Liver (tissue), 9 donors: ENCODE results near the gene SLC36A4. TPM values are rescaled to one million over a fixed set of nuclear protein-coding genes. Genes with fewer than 3 reads are reported as not detected.

ENCODE experiments used
- DNase-seq: peaks from one replicate; pipeline ENCODE4 v3.0.0-alpha.2; 2017; ENCODE audit warnings: low spot score
- H3K27ac ChIP-seq, 2 donors: one replicate each; pipeline ENCODE4 v1.7.0; 2013; ENCODE audit warnings: inconsistent platforms in 2 of 2, low read length in 2 of 2, control low read depth in 1 of 2, low read depth in 1 of 2, mild to moderate bottlenecking in 1 of 2
- H3K27me3 ChIP-seq, 4 donors: one replicate each; pipeline versions ENCODE4 v1.6.1 to v1.7.0; 2013; ENCODE audit warnings: low read length in 3 of 4, inconsistent platforms in 1 of 4, mild to moderate bottlenecking in 1 of 4, moderate library complexity in 1 of 4; ENCODE audit not compliant: control insufficient read depth in 4 of 4, insufficient read depth in 4 of 4
- H3K36me3 ChIP-seq, 4 donors: one replicate each; pipeline versions ENCODE4 v1.6.1 to v1.7.0; 2013; ENCODE audit warnings: low read length in 3 of 4, mild to moderate bottlenecking in 3 of 4, low read depth in 1 of 4, moderate library complexity in 1 of 4; ENCODE audit not compliant: control insufficient read depth in 4 of 4, insufficient read depth in 3 of 4
- H3K4me1 ChIP-seq, 4 donors: one replicate each; pipeline versions ENCODE4 v1.6.1 to v1.7.0; 2013; ENCODE audit warnings: low read length in 3 of 4, mild to moderate bottlenecking in 3 of 4, moderate library complexity in 1 of 4; ENCODE audit not compliant: control insufficient read depth in 4 of 4, insufficient read depth in 4 of 4
- H3K4me3 ChIP-seq, 3 donors: one replicate each; pipeline versions ENCODE4 v1.6.1 to v1.7.0; 2013; ENCODE audit warnings: low read length in 3 of 3, control low read depth in 1 of 3, low read depth in 1 of 3, mild to moderate bottlenecking in 1 of 3
- H3K9ac ChIP-seq, 2 donors: one replicate each; pipeline ENCODE4 v1.7.0; 2013; ENCODE audit warnings: low read length in 2 of 2, mild to moderate bottlenecking in 2 of 2, moderate library complexity in 2 of 2, control low read depth in 1 of 2, low read depth in 1 of 2
- H3K9me3 ChIP-seq, 4 donors: one replicate each; pipeline versions ENCODE4 v1.6.1 to v1.7.0; 2013; ENCODE audit warnings: low read length in 3 of 4; ENCODE audit not compliant: control insufficient read depth in 4 of 4
- EGR1 ChIP-seq, 2 donors: IDR thresholded peaks; 2 replicates each; pipeline ENCODE4 v1.6.1; 2016 to 2018; ENCODE audit warnings: antibody characterized with exemption in 2 of 2, low read depth in 2 of 2
- FOXA1 ChIP-seq: IDR thresholded peaks from 2 replicates; pipeline ENCODE4 v1.6.1; 2016; ENCODE audit warnings: antibody characterized with exemption
- FOXA2 ChIP-seq: IDR thresholded peaks from 2 replicates; pipeline ENCODE4 v1.6.1; 2016; ENCODE audit warnings: antibody characterized with exemption
- GABPA ChIP-seq, 2 donors: IDR thresholded peaks in 1 of 2; conservative IDR thresholded peaks in 1 of 2; 2 replicates each; pipeline ENCODE4 v1.6.1; 2016; ENCODE audit warnings: antibody characterized with exemption in 2 of 2, mild to moderate bottlenecking in 1 of 2, moderate library complexity in 1 of 2
- HNF4A ChIP-seq, 2 donors: conservative IDR thresholded peaks; 2 replicates each; pipeline ENCODE4 v1.6.1; 2016; ENCODE audit warnings: antibody characterized with exemption in 2 of 2, mild to moderate bottlenecking in 2 of 2
- HNF4G ChIP-seq: IDR thresholded peaks from 2 replicates; pipeline ENCODE4 v1.6.1; 2016; ENCODE audit warnings: antibody characterized with exemption
- JUND ChIP-seq, 2 donors: IDR thresholded peaks; 2 replicates each; pipeline ENCODE4 v1.6.1; 2016; ENCODE audit warnings: antibody characterized with exemption in 2 of 2
- NR2F2 ChIP-seq: IDR thresholded peaks from 2 replicates; pipeline ENCODE4 v1.6.1; 2016; ENCODE audit warnings: antibody characterized with exemption
- RAD21 ChIP-seq, 2 donors: IDR thresholded peaks; 2 replicates each; pipeline ENCODE4 v1.6.1; 2016; ENCODE audit warnings: antibody characterized with exemption in 2 of 2, mild to moderate bottlenecking in 2 of 2
- RXRA ChIP-seq, 2 donors: IDR thresholded peaks; 2 replicates each; pipeline ENCODE4 v1.6.1; 2017 to 2018; ENCODE audit warnings: antibody characterized with exemption in 2 of 2, mild to moderate bottlenecking in 1 of 2
- SP1 ChIP-seq: IDR thresholded peaks from 2 replicates; pipeline ENCODE4 v1.6.1; 2018; ENCODE audit warnings: antibody characterized with exemption, mild to moderate bottlenecking
- YY1 ChIP-seq: IDR thresholded peaks from 2 replicates; pipeline ENCODE4 v1.6.1; 2016; ENCODE audit warnings: antibody characterized with exemption, mild to moderate bottlenecking
- WGBS: extraction: QIAGEN DNeasy Blood & Tissue Kit; methylation state at CpG from one replicate; pipeline ENCODE4 v1.1.7; 2013; 5-methylcytosine and 5-hydroxymethylcytosine counted together
- polyA plus RNA-seq, 2 donors: library from polyadenylated mRNA; stranded (reverse) in 1 of 2; unstranded in 1 of 2; fragments of 200-250 nt in 1 of 2; fragments of >200 nt in 1 of 2; fragmentation: Nextera tagmentation in 1 of 2; extraction: Ambion mirVana in 1 of 2; gene quantifications; one replicate each; pipeline versions ENCODE4 v1.2.1 to v1.2.3, GENCODE V29; 2013 to 2015
- total RNA-seq, 2 donors: library from RNA; depleted of rRNA; stranded (reverse); fragments of >200 nt; gene quantifications; one replicate each; pipeline ENCODE4 v1.2.3, GENCODE V29; 2014
- TF ChIP-seq, protein P1 (sequence below): fragments of 150-350 bp; IDR thresholded peaks from 2 replicates; pipeline ENCODE4 v1.5.1; 2017; ENCODE audit warnings: improper control_type of control experiment, low read depth, low read length; ENCODE audit not compliant: missing input control
- TF ChIP-seq, protein P2 (sequence below): IDR thresholded peaks from 2 replicates; pipeline ENCODE4 v1.6.1; 2016; ENCODE audit warnings: antibody characterized with exemption
- TF ChIP-seq, protein P3 (sequence below): IDR thresholded peaks from 2 replicates; pipeline ENCODE4 v1.6.1; 2016; ENCODE audit warnings: antibody characterized with exemption
- TF ChIP-seq, protein P4 (sequence below): IDR thresholded peaks from 2 replicates; pipeline ENCODE4 v1.6.1; 2016; ENCODE audit warnings: antibody characterized with exemption
- TF ChIP-seq, protein P5 (sequence below): IDR thresholded peaks from 2 replicates; pipeline ENCODE4 v1.6.1; 2016; ENCODE audit warnings: antibody characterized with exemption, mild to moderate bottlenecking
- donor health status: healthy.
- donor health status: healthy.
- donor health status: healthy.
- donor health status: healthy.
- donor health status: healthy.

SLC36A4 gene
- total and polyA plus RNA-seq, 4 donors = 6.4 to 11.7 (median 7.4) TPM

DNA sequence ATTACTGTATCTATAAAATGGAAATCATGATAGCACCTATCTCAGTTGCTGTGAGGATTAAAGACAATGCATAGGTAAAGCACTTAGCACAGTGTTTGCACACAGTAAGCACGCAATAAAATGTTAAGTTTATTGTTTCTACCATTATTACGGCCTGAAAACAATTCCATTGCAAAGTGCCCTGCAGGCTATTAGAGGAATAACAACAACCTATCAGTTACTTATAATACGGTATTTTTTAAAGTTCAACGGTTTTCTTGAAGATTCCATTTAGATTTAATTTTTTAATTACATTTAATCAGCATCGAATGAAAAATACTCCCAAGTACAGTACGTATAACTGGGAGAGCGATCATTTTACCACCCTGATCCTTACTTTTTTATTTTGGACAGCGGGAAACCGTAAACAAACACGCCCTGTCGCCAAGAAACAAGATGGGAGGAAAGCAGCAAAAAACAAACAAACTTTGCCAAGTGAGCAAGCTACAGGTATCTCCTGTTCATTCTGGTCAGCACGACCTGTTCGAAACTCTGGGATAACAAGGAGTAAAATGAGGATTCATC is 893 bp downstream of the SLC36A4 start:
- Histone ChIP-seq H3K27ac (peak overlapping the region; percentile 80 to 88), H3K27me3 (no peaks in the 10 kb centered on the region), H3K4me3 (peak overlapping the region; percentile 73 to 89 (median 89)), H3K4me1 (peaks cover 0 to 10% (median 6%) of the 10 kb centered on the region in 4 donors), H3K36me3 (no peaks in the 10 kb centered on the region), H3K9ac (peak overlapping the region; percentile 31 to 59), H3K9me3 (no peaks in the 10 kb centered on the region)
- 17% methylated on average over 13 of the region's 13 CpGs for WGBS
- DNase-seq = no peak
- TF ChIP-seq RAD21 (IDR thresholded peaks at IDR 0.05) (peak in 1 of 2 donors; percentile 6), YY1 (no peak)
- TF ChIP-seq, protein P1, sequence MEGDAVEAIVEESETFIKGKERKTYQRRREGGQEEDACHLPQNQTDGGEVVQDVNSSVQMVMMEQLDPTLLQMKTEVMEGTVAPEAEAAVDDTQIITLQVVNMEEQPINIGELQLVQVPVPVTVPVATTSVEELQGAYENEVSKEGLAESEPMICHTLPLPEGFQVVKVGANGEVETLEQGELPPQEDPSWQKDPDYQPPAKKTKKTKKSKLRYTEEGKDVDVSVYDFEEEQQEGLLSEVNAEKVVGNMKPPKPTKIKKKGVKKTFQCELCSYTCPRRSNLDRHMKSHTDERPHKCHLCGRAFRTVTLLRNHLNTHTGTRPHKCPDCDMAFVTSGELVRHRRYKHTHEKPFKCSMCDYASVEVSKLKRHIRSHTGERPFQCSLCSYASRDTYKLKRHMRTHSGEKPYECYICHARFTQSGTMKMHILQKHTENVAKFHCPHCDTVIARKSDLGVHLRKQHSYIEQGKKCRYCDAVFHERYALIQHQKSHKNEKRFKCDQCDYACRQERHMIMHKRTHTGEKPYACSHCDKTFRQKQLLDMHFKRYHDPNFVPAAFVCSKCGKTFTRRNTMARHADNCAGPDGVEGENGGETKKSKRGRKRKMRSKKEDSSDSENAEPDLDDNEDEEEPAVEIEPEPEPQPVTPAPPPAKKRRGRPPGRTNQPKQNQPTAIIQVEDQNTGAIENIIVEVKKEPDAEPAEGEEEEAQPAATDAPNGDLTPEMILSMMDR = peak; percentile 33
- TF ChIP-seq, protein P2, sequence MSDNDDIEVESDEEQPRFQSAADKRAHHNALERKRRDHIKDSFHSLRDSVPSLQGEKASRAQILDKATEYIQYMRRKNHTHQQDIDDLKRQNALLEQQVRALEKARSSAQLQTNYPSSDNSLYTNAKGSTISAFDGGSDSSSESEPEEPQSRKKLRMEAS = no peak

DNA sequence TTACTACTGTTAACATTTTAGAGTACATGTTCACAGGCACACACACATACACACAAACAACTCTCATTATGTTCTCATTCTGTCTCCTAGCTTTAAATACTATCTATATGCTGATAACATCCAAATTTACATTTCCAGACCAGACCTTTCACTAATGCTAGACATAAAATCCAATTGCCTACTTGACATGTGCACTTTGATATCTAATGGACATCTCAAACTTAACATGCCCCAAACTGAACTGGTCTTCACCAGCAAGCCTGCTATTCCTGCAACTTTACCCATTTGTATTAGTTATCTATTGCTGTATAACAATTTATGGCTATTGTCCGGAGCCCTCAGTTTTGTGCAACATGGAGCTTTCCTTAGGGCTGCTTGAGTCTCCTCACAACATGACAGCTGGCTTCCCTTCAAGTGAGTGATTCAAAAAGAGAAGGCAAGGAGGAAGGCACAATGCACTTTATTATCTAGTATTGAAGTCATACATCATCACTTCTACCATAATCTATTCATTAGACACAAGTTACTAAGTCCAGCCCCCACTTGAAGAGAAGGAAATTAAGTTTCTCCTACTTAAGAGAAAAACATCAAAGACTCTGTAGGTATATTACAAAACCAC is 3.0 kb downstream of the SLC36A4 start:
- H3K36me3 ChIP-seq = no peaks in the 10 kb centered on the region
- 96% methylated on average over 1 of the region's 1 CpG for WGBS
- no peak for DNase-seq
- no peaks in the 10 kb centered on the region for H3K9me3 ChIP-seq
- peaks cover 0 to 10% (median 6%) of the 10 kb centered on the region in 4 donors for H3K4me1 ChIP-seq
- no peak overlapping the region for H3K27ac ChIP-seq
- no peak overlapping the region for H3K9ac ChIP-seq
- H3K27me3 ChIP-seq = no peaks in the 10 kb centered on the region
- H3K4me3 ChIP-seq = no peak overlapping the region
- TF ChIP-seq FOXA2 = no peak

DNA sequence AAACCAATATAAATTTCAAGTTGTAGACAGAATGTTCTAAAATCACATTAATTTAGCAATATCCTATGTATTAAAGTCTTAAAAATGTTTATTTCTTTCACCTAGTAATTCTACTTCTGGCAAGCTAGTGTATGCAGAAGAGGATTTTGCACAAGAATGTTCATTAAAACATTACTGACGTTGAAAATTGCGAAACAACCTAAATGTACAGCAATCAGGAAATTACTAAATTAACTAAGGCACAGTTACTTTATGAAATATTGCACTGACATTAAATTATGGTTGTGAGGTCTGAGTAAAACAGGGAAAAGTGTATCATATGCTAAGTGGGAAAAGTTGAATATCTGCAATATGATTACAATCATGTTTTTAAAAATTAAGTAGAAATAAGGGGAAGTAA is 4.1 kb downstream of the SLC36A4 start:
- DNase-seq = no peak
- Histone ChIP-seq H3K4me1 (peaks cover 0 to 10% (median 6%) of the 10 kb centered on the region in 4 donors), H3K27me3 (no peaks in the 10 kb centered on the region), H3K36me3 (no peaks in the 10 kb centered on the region), H3K27ac (no peak overlapping the region), H3K4me3 (no peak overlapping the region), H3K9ac (no peak overlapping the region), H3K9me3 (no peaks in the 10 kb centered on the region)
- WGBS = 63% methylated on average over 2 of the region's 2 CpGs
- TF ChIP-seq GABPA (IDR thresholded peaks at IDR 0.05 in 1 of 2, conservative IDR thresholded peaks at IDR 0.05 in 1 of 2) (no peak), EGR1 (IDR thresholded peaks at IDR 0.05; ENCODE audit: low read depth in 2 of 2) (no peak), FOXA1 (no peak), YY1 (no peak), RXRA (IDR thresholded peaks at IDR 0.05) (no peak), JUND (IDR thresholded peaks at IDR 0.05) (no peak), HNF4A (conservative IDR thresholded peaks at IDR 0.05) (no peak), HNF4G (no peak), SP1 (no peak), NR2F2 (no peak)
- TF ChIP-seq, protein P3, sequence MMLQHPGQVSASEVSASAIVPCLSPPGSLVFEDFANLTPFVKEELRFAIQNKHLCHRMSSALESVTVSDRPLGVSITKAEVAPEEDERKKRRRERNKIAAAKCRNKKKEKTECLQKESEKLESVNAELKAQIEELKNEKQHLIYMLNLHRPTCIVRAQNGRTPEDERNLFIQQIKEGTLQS = no peak
- TF ChIP-seq, protein P4, sequence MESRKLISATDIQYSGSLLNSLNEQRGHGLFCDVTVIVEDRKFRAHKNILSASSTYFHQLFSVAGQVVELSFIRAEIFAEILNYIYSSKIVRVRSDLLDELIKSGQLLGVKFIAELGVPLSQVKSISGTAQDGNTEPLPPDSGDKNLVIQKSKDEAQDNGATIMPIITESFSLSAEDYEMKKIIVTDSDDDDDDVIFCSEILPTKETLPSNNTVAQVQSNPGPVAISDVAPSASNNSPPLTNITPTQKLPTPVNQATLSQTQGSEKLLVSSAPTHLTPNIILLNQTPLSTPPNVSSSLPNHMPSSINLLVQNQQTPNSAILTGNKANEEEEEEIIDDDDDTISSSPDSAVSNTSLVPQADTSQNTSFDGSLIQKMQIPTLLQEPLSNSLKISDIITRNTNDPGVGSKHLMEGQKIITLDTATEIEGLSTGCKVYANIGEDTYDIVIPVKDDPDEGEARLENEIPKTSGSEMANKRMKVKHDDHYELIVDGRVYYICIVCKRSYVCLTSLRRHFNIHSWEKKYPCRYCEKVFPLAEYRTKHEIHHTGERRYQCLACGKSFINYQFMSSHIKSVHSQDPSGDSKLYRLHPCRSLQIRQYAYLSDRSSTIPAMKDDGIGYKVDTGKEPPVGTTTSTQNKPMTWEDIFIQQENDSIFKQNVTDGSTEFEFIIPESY = no peak
- TF ChIP-seq, protein P2 = no peak
- TF ChIP-seq, protein P5, sequence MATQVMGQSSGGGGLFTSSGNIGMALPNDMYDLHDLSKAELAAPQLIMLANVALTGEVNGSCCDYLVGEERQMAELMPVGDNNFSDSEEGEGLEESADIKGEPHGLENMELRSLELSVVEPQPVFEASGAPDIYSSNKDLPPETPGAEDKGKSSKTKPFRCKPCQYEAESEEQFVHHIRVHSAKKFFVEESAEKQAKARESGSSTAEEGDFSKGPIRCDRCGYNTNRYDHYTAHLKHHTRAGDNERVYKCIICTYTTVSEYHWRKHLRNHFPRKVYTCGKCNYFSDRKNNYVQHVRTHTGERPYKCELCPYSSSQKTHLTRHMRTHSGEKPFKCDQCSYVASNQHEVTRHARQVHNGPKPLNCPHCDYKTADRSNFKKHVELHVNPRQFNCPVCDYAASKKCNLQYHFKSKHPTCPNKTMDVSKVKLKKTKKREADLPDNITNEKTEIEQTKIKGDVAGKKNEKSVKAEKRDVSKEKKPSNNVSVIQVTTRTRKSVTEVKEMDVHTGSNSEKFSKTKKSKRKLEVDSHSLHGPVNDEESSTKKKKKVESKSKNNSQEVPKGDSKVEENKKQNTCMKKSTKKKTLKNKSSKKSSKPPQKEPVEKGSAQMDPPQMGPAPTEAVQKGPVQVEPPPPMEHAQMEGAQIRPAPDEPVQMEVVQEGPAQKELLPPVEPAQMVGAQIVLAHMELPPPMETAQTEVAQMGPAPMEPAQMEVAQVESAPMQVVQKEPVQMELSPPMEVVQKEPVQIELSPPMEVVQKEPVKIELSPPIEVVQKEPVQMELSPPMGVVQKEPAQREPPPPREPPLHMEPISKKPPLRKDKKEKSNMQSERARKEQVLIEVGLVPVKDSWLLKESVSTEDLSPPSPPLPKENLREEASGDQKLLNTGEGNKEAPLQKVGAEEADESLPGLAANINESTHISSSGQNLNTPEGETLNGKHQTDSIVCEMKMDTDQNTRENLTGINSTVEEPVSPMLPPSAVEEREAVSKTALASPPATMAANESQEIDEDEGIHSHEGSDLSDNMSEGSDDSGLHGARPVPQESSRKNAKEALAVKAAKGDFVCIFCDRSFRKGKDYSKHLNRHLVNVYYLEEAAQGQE = no peak
- TF ChIP-seq, protein P1 = no peak
